ENCODE results near the gene SGCA. TPM values are rescaled to one million over a fixed set of nuclear protein-coding genes. Genes with fewer than 3 reads are reported as not detected.
A peak's percentile ranks its signal among the peaks of the same experiment; 100 is the strongest.

SGCA gene
- total and polyA plus RNA-seq, 12 donors = 0.28 to 5.5 (median 1.6) TPM; not detected in 4

DNA sequence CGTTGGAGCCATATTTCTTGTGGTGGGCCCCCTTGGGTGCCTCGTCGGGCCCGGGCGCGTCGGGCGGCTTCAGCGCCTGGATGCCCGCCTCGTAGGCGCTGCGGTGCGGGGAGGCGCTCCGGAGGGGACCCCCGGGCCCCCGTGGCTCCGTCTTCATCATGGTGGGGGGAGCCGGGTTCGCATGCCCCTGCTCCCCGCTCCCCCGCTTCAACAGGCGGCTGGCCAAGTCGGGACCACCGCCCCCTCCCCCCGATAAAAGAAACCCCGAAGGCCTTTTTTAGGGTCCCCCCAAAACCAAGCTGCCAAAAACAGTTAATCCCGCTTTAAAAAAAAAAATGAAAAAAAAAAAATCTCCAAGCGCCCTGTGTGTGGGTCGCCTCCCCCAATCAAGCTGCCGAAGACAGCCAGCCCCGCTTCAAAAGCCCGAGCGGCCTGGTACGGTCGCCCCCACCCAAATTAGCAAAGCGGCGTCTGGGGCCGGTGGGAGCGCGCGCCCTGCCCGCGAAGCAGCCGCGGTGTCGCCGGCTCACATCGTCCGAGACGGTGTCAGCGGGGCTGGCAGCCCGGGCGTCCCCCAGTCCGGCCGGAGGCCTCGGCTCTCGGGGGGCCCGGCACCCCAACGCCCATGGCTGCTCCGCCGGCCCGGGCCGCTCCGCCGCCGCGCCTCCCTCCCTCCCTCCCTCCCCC is 15.3 kb upstream of the SGCA start, which contains the start of gene PPP1R9B:
Gene PPP1R9B (minus strand): TSS at position 324 of the 687 bp plus-strand sequence. CDS start 164 bp downstream, at position 160.
- Histone ChIP-seq H3K9me3 (replicated peaks in 1 of 3) (no peaks in the 10 kb centered on the region), H3K27me3 (no peaks in the 10 kb centered on the region), H3K4me3 (peak within 1 kb of the TSS; percentile 38 to 92 (median 64)), H3K4me1 (replicated peaks in 1 of 2) (peaks cover 74 to 79% of the 10 kb centered on the region in 2 donors), H3K27ac (peak within 1 kb of the TSS; percentile 49 to 94 (median 89)), H3K36me3 (replicated peaks in 1 of 2) (no peaks in the 10 kb centered on the region)
- intact Hi-C loops (cut with DNase I) = no loop called here
- no peak for TF ChIP-seq CTCF (IDR thresholded peaks at IDR 0.05)
- no peak for TF ChIP-seq POLR2A (IDR thresholded peaks at IDR 0.05)
- DNase-seq = peak in 1 of 7 donors; percentile 46
- WGBS, 4 donors = 0 to 2% (median 1%) methylated on average over 14 to 68 of the region's 69 CpGs

- Histone ChIP-seq H3K9me3 (replicated peaks in 1 of 3) (no peaks in the 10 kb centered on the region), H3K36me3 (replicated peaks in 1 of 2) (no peaks in the 10 kb centered on the region), H3K27ac (peak overlapping the region; percentile 49 to 94 (median 89)), H3K27me3 (no peaks in the 10 kb centered on the region), H3K4me1 (replicated peaks in 1 of 2) (peaks cover 73 to 74% of the 10 kb centered on the region in 2 donors), H3K4me3 (peak overlapping the region in 3 of 4 donors; percentile 2 to 92 (median 60))
- intact Hi-C loops (cut with DNase I) = no loop called here
- peak in 1 of 2 donors; percentile 38 for TF ChIP-seq POLR2A (IDR thresholded peaks at IDR 0.05)
- TF ChIP-seq CTCF (IDR thresholded peaks at IDR 0.05) = peak; percentile 43 to 86 (median 63)
- WGBS, 4 donors = 0 to 2% (median 1%) methylated on average over 10 to 40 of the region's 40 CpGs
- peak; percentile 88 to 92 (median 91) for DNase-seq
Measured at GRCh38 chr17:50151041-50151936, 14.5 kb upstream of the SGCA start.

GRCh38 chr17:50151937-50152547 is 13.8 kb upstream of the SGCA start:
- Histone ChIP-seq H3K4me1 (replicated peaks in 1 of 2) (peaks cover 66 to 68% of the 10 kb centered on the region in 2 donors), H3K27ac (peak overlapping the region; percentile 76 to 94 (median 89)), H3K27me3 (no peaks in the 10 kb centered on the region), H3K9me3 (replicated peaks in 1 of 3) (no peaks in the 10 kb centered on the region), H3K4me3 (peak overlapping the region in 2 of 4 donors; percentile 60 to 92), H3K36me3 (replicated peaks in 1 of 2) (no peaks in the 10 kb centered on the region)
- WGBS, 4 donors = 1 to 4% (median 2%) methylated on average over 11 to 12 of the region's 12 CpGs
- peak; percentile 85 to 94 (median 89) for DNase-seq
- TF ChIP-seq CTCF (IDR thresholded peaks at IDR 0.05) (peak in 2 of 6 experiments; percentile 15 to 31), POLR2A (IDR thresholded peaks at IDR 0.05) (peak in 1 of 2 donors; percentile 8)
- intact Hi-C loops (cut with DNase I) = no loop called here
